Activated CD4-positive, alpha-beta T cell treated with anti-CD3 and anti-CD28 coated beads for 1 hour (primary cell): ENCODE data around the gene ARF5.
"Not testable (repeated sequence)": the region's sequence is repeated elsewhere in the genome, so short reads cannot be mapped to it uniquely, and the experiment has no call there.

Experiments
- DNase-seq: peaks from one replicate; pipeline ENCODE4 v3.0.0-alpha.2; 2020

The ARF5 gene

DNA sequence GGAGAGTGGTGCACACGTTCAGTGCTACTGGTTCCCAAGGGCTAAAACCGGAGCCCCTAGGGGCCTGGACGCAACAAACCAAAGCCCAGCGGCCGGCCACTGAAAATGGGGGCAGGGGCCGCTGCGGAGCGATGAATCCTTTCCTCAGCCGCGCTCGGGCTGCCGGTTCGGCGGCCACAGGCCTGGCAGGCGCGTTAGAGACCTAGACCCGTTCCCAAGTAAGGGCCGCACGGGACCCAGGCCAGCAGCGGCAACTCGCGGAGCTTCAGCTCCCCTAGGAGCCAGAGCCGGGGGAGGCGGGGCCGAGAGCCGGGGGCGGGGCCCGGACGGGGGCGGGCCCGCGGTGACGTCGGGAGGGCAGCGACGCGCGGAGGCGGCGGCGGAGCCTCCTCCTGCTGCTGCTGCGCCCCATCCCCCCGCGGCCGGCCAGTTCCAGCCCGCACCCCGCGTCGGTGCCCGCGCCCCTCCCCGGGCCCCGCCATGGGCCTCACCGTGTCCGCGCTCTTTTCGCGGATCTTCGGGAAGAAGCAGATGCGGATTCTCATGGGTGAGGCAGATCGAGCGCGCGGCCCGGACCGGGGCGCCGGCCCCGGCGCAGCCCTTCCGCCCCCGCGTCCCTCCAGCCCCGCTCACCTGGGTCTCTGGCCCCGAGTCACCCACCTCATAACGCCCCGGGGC is at the start of gene ARF5:
TSS of gene ARF5 (plus strand) at position 393 of the 678 bp plus-strand sequence. CDS start at position 481, 88 bp downstream.
- DNase-seq = peak; percentile 81

GRCh38 chr7:127539116-127539515 is 49.1 kb upstream of the ARF5 start:
- no peak for DNase-seq

GRCh38 chr7:127540461-127540860 is 47.8 kb upstream of the ARF5 start:
- not testable (repeated sequence) for DNase-seq

DNA sequence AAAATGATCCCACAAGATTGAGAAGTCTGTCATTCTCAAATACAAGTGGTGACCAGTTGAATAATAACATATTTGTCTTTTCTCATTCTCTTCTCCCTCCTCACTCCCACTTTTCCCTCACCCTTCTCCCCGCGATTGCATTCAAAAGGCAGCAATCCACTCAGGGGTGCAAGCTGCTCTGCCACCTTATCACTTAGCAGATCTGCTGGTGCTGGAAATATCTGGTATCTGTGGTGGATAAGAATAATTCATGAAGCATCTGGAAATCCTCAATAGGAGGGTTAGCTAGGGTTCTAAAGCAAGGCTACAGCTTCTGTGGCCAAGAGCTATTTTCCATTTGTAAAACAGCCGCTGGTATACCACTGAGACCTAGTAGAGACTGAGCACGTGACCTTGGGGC is 46.7 kb upstream of the ARF5 start:
- no peak for DNase-seq

DNA sequence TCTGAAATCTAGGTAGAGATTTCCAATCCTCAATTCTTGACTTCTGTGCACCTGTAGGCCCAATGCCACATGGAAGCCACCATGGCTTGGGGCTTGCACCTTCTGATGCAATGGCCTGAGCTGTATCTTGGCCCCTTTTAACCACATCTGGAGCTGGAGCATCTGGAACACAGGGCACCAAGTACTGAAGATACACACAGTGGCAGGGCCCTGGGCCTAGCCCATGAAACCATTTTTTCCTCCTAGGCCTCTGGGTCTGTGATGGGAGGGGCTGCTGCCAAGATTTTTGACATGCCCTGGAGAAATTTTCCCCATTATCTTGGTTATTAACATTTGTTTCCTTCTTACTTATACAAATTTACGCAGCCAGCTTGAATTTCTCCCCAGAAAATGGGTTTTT is 41.9 kb upstream of the ARF5 start:
- DNase-seq = no peak

DNA sequence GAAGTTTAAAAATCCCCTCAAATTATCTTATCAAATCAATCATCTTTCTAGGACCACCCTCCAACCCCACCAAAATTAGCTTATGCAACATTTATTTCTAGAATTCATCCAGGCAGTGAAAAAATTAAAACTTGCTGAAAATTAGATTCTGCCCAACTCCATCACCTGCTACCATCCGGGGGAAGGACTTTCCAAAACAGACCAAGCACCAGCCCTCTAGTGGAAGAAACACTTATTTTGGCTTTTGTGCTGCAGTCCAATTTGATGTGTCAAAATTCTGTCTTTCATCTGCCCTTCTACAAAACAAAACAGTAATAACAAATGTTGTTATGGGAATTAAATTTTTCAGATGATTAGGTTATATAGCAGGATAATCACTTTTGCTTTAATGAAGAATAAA is 38.0 kb upstream of the ARF5 start:
- DNase-seq = no peak

DNA sequence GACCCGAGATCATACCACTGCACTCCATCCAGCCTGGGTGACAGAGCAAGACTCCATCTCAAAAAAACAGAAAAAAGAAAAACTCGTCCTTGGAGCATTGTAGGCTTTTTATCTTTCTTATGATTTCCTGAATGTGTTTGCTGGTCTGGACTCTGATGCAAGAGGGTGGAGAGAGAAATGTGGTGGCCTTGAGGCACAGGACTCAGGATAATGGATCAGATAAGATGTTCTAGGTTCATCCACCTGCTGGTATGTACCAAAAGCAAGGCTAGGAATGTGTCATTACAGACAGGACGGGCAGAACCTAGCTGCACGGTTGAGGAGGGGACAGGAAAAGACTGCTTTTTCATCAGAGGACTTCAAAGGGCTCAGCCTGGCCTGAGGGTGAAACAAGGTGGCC is 36.3 kb upstream of the ARF5 start:
- DNase-seq = no peak

- no peak for DNase-seq
These were observed 31.8 kb upstream of the ARF5 start for GRCh38 chr7:127556404-127556803.

- DNase-seq = no peak
These were observed 30.4 kb upstream of the ARF5 start for GRCh38 chr7:127557803-127558202.

DNA sequence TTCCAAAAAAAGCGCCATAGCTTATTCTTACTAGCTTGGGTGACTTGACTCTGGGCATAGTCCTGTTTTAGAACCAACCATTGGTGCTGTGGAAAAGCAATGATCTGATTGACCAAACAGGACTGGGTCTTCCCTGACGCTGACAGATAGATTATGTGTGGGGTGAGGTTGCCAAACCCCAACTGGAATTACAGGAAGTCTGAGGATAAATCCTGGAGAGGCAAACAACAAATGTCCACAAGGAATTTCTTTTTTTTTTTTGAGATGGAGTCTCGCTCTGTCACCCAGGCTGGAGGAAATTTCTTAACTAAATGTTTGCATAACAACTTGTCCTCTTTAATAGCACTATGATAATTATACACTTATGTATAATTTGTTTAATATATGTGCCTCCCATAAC is 22.0 kb upstream of the ARF5 start:
- DNase-seq = no peak

DNA sequence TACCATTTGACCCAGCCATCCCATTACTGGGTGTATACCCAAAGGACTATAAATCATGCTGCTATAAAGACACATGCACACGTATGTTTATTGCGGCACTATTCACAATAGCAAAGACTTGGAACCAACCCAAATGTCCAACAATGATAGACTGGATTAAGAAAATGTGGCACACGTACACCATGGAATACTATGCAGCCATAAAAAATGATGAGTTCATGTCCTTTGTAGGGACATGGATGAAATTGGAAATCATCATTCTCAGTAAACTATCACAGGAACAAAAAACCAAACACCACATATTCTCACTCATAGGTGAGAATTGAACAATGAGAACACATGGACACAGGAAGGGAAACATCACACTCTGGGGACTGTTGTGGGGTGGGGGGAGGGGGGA is 20.2 kb upstream of the ARF5 start:
- DNase-seq = not testable (repeated sequence)

GRCh38 chr7:127571741-127572505 is 16.3 kb upstream of the ARF5 start:
- no peak for DNase-seq

- DNase-seq = no peak
These were observed 10.1 kb upstream of the ARF5 start for GRCh38 chr7:127578036-127578684.

DNA sequence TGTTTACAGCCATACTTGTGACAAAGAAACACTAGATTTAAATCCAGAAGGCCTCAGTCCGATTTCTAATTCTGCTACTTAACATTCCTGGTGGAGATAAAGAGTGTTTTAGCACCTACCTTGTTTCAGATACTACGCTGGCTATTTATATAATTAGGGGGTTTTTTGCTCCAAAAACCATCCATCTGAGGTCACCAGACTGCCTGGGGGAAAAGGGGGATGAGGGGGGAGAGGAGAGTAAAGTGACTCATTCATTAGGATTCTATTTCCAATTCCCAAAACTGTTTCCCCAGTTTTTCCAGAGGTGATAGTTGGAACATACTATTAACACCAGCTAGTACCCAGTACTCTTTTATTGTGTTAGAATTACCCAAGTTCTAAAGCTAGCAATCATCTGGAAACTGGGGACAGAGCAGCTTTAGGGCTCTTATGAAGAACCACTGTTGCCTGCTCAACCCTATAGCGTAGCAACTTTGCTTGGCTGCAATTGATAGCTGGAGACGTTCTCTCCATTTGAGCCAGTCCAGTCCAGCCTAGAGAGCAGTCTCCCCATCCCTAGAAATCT is 9.4 kb upstream of the ARF5 start:
- DNase-seq = no peak

- no peak for DNase-seq
These were observed 7.6 kb upstream of the ARF5 start for GRCh38 chr7:127580612-127581011.

DNA sequence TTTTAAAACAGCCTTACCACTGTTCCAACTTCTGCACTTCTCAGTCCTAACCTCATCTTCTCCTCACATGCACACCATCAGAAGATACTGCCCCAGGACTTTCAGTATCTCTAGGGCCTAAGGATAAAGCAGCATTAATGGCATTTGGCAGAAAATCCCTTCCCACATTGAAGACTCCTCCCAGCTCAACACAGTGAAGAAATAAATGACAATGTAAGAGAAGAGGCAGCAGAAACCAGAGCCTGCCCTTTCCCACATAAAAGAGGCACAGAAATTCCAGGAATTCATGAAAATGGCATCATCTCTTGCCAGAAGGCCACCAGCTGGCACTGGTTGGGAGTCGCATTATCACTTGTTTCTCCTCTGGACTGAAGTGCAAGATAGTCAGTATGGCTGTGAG is 6.5 kb upstream of the ARF5 start:
- no peak for DNase-seq

- DNase-seq = no peak
These were observed 5.8 kb upstream of the ARF5 start for GRCh38 chr7:127582361-127582760.

DNA sequence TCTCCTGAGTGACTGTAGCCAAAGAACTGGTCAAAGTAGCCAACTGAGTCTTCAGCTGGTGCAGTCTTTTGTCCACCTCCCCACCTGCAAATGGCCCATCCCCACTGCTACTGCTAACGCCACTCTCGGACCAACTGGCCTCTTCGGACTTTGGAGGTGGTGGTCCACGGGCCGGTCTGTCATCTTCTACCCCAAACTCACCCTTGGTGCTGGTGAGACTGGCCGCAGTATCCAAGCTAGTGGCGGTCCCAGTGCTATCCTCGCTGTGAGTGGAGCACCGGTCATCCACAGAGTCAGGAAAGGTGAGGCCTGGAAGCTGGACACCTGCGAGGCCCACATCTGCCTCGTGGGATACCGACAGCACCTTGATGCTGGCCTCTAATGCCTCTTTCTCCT is 3.6 kb upstream of the ARF5 start:
- DNase-seq = no peak

- peak; percentile 91 for DNase-seq
These were observed 2.9 kb upstream of the ARF5 start, which contains the start of gene GCC1 for GRCh38 chr7:127585044-127585953. Gene GCC1, minus strand, starts transcription at chr7:127585596. Its CDS starts 414 bp downstream, at chr7:127585182.

- no peak for DNase-seq
These were observed 1.9 kb upstream of the ARF5 start for GRCh38 chr7:127586346-127586745.

GRCh38 chr7:127587663-127588018 is 570 bp upstream of the ARF5 start:
- no peak for DNase-seq

DNA sequence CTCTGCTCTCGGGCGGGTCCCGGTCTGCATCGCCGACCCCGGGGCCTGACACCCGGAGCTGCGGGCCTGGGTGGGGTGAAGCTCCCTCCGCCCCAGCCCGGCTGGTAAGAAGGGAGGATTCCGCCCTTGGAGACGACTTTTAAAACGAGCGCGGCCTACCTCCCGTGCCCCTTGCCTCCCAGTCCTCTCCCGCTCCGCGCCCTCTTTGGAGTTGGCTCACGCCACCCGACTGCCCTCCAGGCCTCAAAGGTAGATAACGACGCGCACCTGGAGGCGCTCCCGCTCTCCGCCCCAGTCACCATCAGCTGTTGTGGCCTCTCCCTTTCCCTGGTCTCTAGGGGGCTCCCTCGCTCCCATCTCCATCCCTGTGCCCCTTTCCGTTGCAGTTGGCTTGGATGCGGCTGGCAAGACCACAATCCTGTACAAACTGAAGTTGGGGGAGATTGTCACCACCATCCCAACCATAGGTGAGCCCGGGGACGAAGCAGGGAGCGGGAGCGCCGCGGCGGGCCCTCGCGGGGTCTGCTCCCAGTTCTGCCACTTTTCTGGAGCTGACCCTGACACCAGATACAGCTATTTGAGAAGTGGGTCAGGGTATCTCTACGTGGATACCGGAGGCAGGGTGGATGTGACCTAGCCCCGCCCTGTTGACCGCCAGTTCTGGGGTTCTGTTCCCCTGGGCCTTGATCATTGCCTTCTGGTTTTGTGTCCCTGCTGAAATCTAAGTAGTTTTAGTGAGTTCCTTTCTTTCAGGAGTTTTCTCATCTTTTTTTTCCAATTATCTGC is 679 bp downstream of the ARF5 start:
- peak; percentile 19 for DNase-seq
